H7 (cell line): ENCODE results near the gene CPNE6. TPM values are rescaled to one million over a fixed set of nuclear protein-coding genes. Genes with fewer than 3 reads are reported as not detected.

Experiments
- DNase-seq: peaks from one replicate; pipeline ENCODE4 v3.0.0; 2012
- H3K27me3 ChIP-seq: 2 replicates; pipeline ENCODE4 v1.6.0; 2011; ENCODE audit warnings: mild to moderate bottlenecking, low read length; ENCODE audit not compliant: control insufficient read depth, insufficient read depth
- H3K36me3 ChIP-seq: replicated peaks from 2 replicates; pipeline ENCODE4 v1.5.1; 2011; ENCODE audit warnings: low read length; ENCODE audit not compliant: control insufficient read depth, insufficient read depth
- H3K4me3 ChIP-seq: 2 replicates; pipeline ENCODE4 v1.5.1; 2011; ENCODE audit warnings: low read depth, mild to moderate bottlenecking, control low read depth, low read length, moderate library complexity; ENCODE audit not compliant: insufficient read depth
- total RNA-seq: library from RNA; depleted of rRNA; stranded (reverse); fragments of >200 nt; shearing (Covaris generic); gene quantifications from 2 replicates; pipeline ENCODE4 v1.2.3, GENCODE V29; 2014

CPNE6 gene
- total RNA-seq, 1 experiment from 2014 or later = not detected

DNA sequence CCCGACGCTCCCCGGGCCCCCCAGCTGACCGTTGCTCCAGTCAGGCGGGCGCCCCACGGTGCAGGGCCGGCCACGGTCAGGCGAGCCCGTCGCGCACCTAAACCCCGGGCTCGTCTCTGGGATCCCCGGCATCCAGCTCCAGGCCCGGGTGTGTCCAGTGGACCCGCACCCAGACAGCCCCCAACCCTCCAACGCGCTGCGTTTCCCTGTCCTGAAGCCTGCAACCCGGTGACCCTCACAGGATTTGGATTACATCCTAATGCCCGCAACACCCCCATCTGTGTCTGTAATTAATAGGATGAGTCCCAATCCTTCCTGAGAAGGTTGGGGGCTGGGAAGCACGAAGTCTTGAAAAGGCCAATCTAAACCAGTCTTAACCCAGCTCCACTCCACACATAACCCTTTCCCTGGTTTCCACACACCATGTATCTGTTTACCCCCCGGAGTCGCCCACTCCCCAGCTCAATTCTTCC, 10.4 kb downstream of the CPNE6 start:
- Histone ChIP-seq H3K27me3 (peaks cover 21% of the 10 kb centered on the region), H3K36me3 (no peaks in the 10 kb centered on the region), H3K4me3 (peak overlapping the region; percentile 75)
- DNase-seq = no peak

DNA sequence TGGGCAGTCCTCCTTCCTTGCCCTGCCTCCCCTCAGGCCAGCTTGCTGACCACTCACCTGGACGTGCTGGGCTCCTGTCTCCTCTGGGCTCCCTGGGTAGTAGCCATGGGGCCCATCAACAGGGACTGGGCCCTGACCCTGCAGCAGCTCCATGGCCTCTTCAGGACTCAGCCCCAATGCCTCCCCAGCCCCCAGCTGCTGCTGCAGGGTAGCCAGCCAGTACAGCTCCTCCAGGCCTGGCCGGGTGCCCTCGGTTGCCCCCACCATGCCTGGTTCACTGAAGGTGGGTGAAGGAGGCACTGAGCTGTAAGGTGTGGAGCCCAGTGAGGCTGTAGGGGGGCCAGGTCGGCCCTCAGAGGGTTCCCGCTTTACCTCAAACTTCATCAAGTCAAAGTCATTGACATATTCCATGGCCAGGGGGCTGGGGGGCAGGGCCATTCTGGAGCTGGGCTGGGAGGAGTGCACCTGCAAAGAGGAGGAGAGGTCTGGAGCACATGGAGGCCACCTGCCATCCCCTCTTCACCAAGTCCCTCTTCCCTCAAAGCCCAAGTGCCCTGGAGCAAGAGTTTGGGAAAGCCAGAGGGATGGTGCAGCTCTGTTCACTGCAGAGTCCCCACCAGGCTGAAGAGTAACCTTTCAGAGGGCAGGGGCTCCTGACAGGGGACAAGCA, 11.2 kb downstream of the CPNE6 start:
- Histone ChIP-seq H3K27me3 (peaks cover 21% of the 10 kb centered on the region), H3K36me3 (no peaks in the 10 kb centered on the region), H3K4me3 (no peak overlapping the region)
- DNase-seq = no peak

DNA sequence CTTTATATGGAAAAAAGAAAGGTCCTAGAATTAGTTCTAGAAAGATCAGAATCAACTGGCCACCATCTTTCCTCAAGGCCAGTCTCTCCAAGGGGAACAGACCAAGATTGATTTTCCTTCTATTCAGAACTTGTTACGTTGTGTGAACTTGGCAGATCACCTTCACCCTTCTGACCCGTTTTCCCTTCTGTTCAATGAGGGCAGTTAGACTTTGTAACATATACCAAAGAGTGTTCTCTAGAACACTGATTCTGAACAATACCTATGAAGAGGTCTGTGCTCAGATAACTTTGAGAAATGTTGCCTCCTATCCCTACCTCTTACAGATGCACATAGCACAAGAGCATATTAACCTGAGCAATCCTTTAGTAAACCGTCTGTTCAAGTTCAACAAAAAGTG, 12.1 kb downstream of the CPNE6 start:
- peaks cover 21% of the 10 kb centered on the region for H3K27me3 ChIP-seq
- no peak overlapping the region for H3K4me3 ChIP-seq
- no peak for DNase-seq
- H3K36me3 ChIP-seq = no peaks in the 10 kb centered on the region

DNA sequence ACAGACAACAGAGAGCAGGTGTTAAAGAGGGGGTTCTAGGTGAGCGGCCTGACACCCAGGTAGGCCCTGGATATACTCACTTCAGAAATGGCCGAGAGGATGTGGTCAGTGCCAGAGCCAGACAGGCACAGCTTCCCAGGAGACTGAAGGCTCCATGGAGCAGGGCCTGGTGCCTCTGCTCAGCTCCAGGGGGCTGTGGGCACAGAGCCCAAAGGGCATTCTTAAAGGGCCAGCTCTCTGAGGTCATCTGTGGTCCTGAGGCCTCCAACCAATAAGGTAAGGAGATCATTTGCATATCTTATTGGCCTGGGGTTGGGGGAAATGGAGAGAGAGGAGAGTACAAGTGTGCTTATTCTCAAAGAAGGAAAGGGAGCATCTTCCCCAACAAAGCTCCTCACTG, 13.1 kb downstream of the CPNE6 start:
- DNase-seq = no peak
- Histone ChIP-seq H3K27me3 (peaks cover 21% of the 10 kb centered on the region), H3K36me3 (no peaks in the 10 kb centered on the region), H3K4me3 (no peak overlapping the region)

DNA sequence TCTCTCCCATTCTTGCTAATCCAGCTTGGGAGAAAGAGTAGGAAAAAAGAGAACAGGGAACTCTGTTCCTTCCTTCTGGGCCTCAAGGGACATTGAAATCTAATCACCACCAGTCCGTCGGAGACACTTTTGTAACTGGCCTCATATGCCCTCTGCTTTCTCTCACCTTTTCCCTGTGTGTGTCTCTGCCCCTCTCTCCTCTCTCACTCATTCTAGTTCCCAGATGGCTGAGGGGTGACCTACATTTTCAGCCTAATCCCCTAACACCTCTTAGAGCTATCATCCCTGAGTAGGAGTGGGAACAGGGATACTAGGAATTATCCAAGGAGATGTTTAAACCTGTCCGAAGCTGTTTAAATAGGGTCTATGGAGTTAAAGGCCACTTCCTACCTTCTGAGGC, 13.9 kb downstream of the CPNE6 start:
- no peak overlapping the region for H3K4me3 ChIP-seq
- H3K36me3 ChIP-seq = no peaks in the 10 kb centered on the region
- no peak for DNase-seq
- H3K27me3 ChIP-seq = peaks cover 19% of the 10 kb centered on the region

DNA sequence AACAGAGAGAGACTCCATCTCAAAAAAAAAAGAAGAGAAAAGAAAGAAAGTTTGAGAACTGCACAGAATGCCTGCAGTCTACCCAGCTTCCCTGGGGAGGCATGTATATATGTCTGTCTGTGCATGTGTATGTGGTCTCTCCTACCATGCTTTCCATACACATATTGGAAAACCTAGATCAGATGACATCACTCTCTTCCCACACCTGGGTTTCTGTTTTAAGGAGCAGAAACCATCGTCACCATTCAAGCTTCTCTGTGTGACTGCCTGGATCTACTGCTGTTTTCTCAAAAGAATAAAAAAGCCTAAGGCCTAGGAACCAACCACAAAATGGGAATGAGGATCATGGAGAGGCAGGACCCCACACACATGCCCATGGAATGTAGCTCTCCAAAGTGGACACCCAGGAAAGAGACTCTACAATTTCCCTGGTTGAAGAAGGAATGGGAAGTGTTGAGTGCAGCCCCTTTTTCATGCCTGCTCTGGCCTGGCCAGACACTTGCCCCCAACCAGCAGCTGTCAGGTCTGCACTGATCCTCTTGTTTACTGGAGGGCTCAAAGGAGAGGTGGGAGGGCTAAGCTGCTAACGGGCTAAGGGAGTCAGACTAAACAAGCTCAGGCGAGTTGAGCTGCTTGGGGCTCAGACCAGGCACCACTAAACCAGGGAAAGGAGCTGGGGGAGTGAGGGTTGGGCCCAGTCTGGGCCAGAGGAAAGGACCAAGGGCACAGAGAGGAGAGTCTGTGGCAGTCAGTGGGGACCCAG, 15.0 kb downstream of the CPNE6 start:
- DNase-seq = no peak
- Histone ChIP-seq H3K4me3 (no peak overlapping the region), H3K27me3 (peaks cover 15% of the 10 kb centered on the region), H3K36me3 (no peaks in the 10 kb centered on the region)

DNA sequence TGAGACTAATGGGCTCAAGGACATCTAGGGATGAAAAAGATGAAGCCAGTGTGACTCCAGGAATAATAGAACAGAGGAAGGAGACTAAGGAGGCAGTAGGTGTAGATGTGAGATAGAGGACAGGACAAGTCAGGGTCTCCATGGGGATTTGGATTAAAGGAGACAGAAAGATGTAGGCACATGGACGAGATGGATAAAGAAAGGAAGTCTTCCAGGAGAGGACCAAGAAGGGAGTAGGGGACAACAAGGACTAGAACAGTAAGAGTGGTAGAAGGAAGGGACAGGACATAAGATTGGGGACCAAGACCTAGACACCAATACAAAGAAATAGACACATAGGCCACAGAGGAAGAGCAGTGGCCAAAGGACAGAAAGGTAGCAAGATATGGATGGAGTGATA, 15.6 kb downstream of the CPNE6 start:
- DNase-seq = no peak
- H3K36me3 ChIP-seq = no peaks in the 10 kb centered on the region
- peaks cover 10% of the 10 kb centered on the region for H3K27me3 ChIP-seq
- H3K4me3 ChIP-seq = no peak overlapping the region

DNA sequence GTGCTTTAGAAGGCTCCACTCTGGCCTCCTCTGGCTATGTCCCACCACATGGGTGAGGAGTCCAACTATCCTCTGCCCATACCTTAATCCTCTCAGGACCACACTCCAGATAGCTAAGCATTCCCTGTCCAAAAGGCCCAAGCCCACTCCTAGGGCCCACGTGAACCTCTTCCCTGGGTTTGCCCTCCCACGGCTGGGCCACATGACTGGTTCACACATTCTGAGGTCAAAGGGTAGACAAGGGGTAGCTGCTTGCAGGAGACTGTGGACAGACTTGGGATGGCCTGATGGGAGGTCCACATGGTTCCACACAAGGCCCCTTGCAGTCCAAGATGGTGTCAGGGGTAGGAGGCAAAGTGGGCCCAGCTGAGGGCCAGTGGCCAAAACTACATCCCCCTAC, 16.7 kb downstream of the CPNE6 start:
- no peak for DNase-seq
- peaks cover 2% of the 10 kb centered on the region; the same call in 1 of the 2 replicates for H3K27me3 ChIP-seq
- no peak overlapping the region for H3K4me3 ChIP-seq
- no peaks in the 10 kb centered on the region for H3K36me3 ChIP-seq

DNA sequence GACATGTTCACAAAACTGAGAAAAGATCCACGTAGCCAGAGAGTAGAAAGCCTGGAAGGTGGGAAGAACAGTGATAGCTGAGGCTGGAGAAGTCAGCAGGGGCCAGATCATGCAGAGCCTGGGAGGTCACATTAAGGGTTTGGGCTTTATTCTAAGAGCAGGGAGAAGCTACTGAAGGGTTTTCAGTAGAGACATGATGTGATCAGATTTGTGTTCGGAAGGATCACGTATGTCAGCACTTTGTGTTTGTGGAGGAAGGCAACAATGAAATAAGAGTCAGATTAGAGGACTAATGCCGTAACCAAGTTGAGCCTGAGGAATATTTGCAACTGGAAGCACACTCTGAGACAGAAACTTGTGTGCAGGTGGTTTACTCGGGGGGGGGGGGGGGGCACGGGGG, 18.5 kb downstream of the CPNE6 start:
- peaks cover 2% of the 10 kb centered on the region; the same call in 1 of the 2 replicates for H3K27me3 ChIP-seq
- no peaks in the 10 kb centered on the region for H3K36me3 ChIP-seq
- H3K4me3 ChIP-seq = no peak overlapping the region
- DNase-seq = no peak

DNA sequence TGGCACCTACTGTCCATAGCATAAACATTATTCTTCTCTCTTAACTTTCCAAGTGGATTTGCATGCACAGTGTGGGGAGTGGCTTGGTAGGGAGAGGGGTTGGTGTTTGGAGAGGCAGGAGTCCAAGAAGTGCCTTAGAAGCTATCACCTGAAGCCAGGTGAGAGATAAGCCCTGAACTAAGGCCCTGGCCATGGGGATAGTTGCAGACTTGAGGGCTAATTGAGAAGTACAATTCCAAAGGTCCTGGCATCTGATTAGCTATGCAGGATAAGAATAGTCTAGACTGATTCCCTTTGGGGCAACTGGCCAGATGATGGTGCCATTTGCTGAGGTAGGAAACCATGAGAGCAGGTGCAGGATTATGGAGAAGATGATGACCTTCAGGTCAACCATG, 20.7 kb downstream of the CPNE6 start:
- H3K27me3 ChIP-seq = no peaks in the 10 kb centered on the region; the same call in 1 of the 2 replicates
- H3K4me3 ChIP-seq = no peak overlapping the region
- no peak for DNase-seq
- H3K36me3 ChIP-seq = peaks cover 11% of the 10 kb centered on the region

DNA sequence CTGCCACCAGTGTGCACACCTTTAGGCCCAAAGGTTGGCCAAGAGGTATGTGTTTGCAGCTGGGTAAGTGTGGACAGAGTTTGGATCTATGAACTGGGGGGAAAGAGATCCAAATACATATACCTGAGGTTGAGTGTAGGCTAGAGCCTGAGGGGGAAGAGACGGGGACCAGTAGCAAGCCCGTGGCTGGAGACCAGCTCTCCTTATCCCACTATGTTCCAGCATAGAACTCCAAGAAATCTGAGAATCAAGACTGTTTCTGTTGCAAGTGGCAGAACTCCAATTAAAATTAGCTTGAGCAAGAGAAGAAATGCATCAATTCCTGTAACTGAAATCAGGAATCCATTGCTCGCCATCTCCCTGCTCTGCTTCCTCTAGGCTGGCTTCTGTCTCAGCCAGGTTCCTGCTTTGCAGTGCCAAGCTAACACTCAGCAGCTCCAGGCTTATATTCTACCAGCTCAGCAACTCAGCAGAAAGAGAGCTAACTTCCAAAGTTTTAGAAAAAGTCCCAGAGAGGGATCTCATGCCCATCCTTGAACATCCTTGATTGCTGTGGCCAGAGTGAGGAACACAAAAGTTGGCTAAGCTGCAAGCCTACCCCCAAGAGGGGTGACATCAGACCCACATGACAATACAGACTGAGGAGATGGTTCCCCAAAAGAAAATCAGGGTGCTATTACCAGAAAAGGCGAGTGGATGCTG, 21.3 kb downstream of the CPNE6 start:
- no peak overlapping the region for H3K4me3 ChIP-seq
- no peak for DNase-seq
- no peaks in the 10 kb centered on the region; the same call in 1 of the 2 replicates for H3K27me3 ChIP-seq
- H3K36me3 ChIP-seq = peaks cover 11% of the 10 kb centered on the region

DNA sequence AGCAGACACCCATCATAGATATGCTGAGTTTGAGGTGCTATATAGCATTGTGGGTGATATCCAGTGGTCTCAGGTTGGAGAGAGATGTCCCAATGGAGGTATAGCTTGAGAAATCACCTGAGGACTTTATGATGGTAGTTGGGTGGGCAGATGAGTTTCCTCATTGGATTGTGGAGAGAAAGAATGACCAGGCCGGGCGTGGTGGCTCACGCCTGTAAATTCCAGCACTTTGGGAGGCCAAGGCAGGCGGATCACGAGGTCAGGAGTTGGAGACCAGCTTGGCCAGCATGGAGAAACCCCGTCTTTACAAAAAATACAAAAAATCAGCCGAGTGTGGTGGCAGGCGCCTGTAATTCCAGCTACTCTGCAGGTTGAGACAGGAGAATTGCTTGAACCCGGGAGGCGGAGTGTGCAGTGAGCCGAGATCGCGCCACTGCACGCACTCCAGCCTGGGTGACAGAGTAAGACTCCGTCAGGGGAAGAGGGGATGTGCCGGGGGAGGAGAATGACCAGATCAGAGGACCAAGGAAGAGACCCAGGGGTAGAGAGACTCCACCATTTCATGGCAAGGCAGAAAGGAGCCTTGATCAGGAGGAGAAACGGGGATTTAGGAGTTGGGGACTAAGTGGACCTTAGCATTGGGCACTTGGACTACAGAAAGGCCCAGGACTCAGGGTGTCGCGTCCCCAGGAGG, 22.0 kb downstream of the CPNE6 start:
- no peak for DNase-seq
- Histone ChIP-seq H3K36me3 (peaks cover 16% of the 10 kb centered on the region), H3K27me3 (no peaks in the 10 kb centered on the region; the same call in 1 of the 2 replicates), H3K4me3 (peak overlapping the region; percentile 22)

DNA sequence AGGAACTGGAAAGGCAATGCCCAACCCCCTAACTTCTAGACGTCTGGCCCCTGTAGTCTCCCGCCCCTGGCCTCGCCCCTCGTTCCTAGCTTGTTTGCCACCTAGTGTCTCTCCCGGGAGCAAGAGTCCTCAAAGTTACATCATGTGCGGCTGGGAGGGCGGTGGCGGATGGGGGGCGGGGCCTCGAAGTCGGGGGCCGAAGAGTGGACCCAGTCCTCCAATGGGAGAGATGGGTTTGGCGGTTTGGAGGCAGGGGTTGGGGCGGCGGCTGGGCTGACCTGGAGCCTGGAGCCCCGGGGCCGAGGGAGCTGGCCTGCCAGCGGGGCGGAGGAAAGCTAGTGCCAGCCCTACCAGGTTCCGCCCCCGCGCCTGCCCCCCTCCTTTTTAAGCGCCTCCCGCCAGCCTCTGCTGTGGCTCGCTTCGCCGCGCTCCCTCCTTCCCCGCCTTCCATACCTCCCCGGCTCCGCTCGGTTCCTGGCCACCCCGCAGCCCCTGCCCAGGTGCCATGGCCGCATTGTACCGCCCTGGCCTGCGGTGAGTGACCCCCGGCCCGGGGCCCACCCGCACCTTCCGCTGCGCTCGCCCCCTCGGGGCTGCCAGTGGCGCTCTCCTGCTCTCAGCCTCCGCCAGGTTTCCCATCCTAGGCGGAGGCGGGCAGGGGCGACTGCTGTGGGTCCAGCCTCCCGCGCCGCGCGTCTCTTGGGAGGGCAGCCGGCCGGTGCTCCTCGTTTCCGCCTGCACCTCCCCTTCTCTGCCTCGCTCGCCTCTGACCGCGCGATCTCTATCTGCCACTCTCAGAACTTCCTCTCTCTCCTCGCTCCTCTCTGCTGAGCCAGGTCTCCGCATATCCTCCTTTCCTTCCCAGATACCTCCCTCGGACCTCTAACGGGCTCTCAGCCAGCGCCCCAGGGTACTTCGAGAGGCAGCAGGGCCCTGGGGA, 22.8 kb downstream of the CPNE6 start, which contains the start of gene PCK2:
TSS of gene PCK2 (plus strand) at position 411 of the 940 bp plus-strand sequence. CDS start at position 506, 95 bp downstream.
- DNase-seq = peak; percentile 100
- peaks cover 24% of the 10 kb centered on the region for H3K36me3 ChIP-seq
- peak within 1 kb of the TSS; percentile 94 for H3K4me3 ChIP-seq
- no peaks in the 10 kb centered on the region; the same call in 1 of the 2 replicates for H3K27me3 ChIP-seq
